Panc1 (cell line): ENCODE results near the gene CLCN2. TPM values are rescaled to one million over a fixed set of nuclear protein-coding genes. Genes with fewer than 3 reads are reported as not detected.

Experiments
- ATAC-seq: fragments of 200-7000 bp; cut with Tn5 transposase; 2 replicates; pipeline ENCODE4 v1.9.1; 2020; ENCODE audit warnings: mild to moderate bottlenecking, moderate library complexity
- BruUV-seq: library from RNA; stranded (reverse); fragments of 400-500 nt; replicated peaks from 2 replicates; lab custom pipeline; 2021; lab: Mats Ljungman, UMichigan
- CTCF ChIA-PET: fragments of 300-600 bp; sonication (Branson Sonifier 250); formaldehyde crosslinking; loops from one replicate; lab custom pipeline; 2022; ENCODE audit warnings: antibody characterized with exemption; lab: Charles Lee
- POLR2A ChIA-PET: fragments of 300-600 bp; sonication (Branson Sonifier 250); formaldehyde crosslinking; loops from one replicate; lab custom pipeline; 2022; ENCODE audit warnings: antibody characterized with exemption; lab: Charles Lee
- DNase-seq: peaks from one replicate; pipeline ENCODE4 v3.0.0-alpha.2; 2010; ENCODE audit warnings: low read depth, low spot score
- H3K27ac ChIP-seq: 2 replicates; pipeline ENCODE4 v1.5.1; 2011; ENCODE audit warnings: mild to moderate bottlenecking, low read length, inconsistent platforms
- H3K27me3 ChIP-seq: fragments of 200-500 bp; sonication (Bioruptor generic); 2 replicates; pipeline ENCODE4 v1.6.0; 2014; ENCODE audit warnings: low read length, inconsistent platforms; ENCODE audit not compliant: control insufficient read depth, insufficient read depth
- H3K36me3 ChIP-seq: fragments of 200-500 bp; sonication (Bioruptor generic); 2 replicates; pipeline ENCODE4 v1.5.1; 2014; ENCODE audit warnings: inconsistent platforms, mild to moderate bottlenecking, low read length, moderate library complexity; ENCODE audit not compliant: control insufficient read depth, insufficient read depth
- H3K4me1 ChIP-seq: 2 replicates; pipeline ENCODE4 v1.5.1; 2011; ENCODE audit warnings: inconsistent platforms, mild to moderate bottlenecking, low read length, moderate library complexity; ENCODE audit not compliant: control insufficient read depth, insufficient read depth
- H3K4me3 ChIP-seq, 2 experiments: 2 replicates each; pipeline ENCODE4 v1.5.1; 2011 to 2012; ENCODE audit warnings: low read depth in 2 of 2, low read length in 2 of 2, mild to moderate bottlenecking in 2 of 2, inconsistent platforms in 1 of 2, moderate library complexity in 1 of 2
- H3K9me3 ChIP-seq: fragments of 200-500 bp; sonication (Bioruptor generic); 2 replicates; pipeline ENCODE4 v1.5.1; 2014; ENCODE audit warnings: low read depth, mild to moderate bottlenecking, inconsistent platforms, low read length, moderate library complexity; ENCODE audit not compliant: control insufficient read depth, insufficient read depth
- CTCF ChIP-seq: fragments of 450-650 bp; IDR thresholded peaks from 2 replicates; pipeline ENCODE4 v1.5.1; 2017; ENCODE audit warnings: mild to moderate bottlenecking
- POLR2AphosphoS5 ChIP-seq: IDR thresholded peaks from 2 replicates; pipeline ENCODE4 v1.6.1; 2012; ENCODE audit warnings: mild to moderate bottlenecking, low read depth, low read length, moderate library complexity
- REST ChIP-seq, 2 experiments: IDR thresholded peaks; 2 replicates each; pipeline ENCODE4 v1.6.1; 2011 to 2012; ENCODE audit warnings: low read depth in 2 of 2, control low read depth in 1 of 2, low read length in 1 of 2, mild to moderate bottlenecking in 1 of 2, moderate library complexity in 1 of 2; ENCODE audit not compliant: insufficient read depth in 1 of 2
- SIN3A ChIP-seq: IDR thresholded peaks from 2 replicates; pipeline ENCODE4 v1.6.1; 2012; ENCODE audit warnings: low read depth, mild to moderate bottlenecking, low read length, moderate library complexity, borderline replicate concordance; ENCODE audit not compliant: insufficient read depth
- TCF7L2 ChIP-seq: IDR thresholded peaks from 2 replicates; pipeline ENCODE4 v1.6.1; 2011; ENCODE audit warnings: mild to moderate bottlenecking, low read depth, low read length, inconsistent platforms
- in situ Hi-C: cut with HindIII; loops from 2 replicates; pipeline ENCODE4 v1.10.0; 2016; ENCODE audit warnings: low sequenced_read_pairs, low pct_unique_long_range_greater_than_20kb
- intact Hi-C: fragments of 100-400 bp; cut with micrococcal nuclease; formaldehyde crosslinking; loops from one replicate; pipeline ENCODE4 v1.10.0; 2022; ENCODE audit not compliant: unreplicated experiment
- total RNA-seq: library from RNA; stranded (reverse); gene quantifications from one replicate; pipeline ENCODE4 v1.2.1, GENCODE V29; 2021; ENCODE audit not compliant: unreplicated experiment

CLCN2 gene
- total RNA-seq, 1 experiment from 2014 or later, result 22.5 TPM

- intact Hi-C loops, result no loop called here
- ChIA-PET POLR2A (no interaction called here), CTCF (no interaction called here)
- Histone ChIP-seq H3K9me3 (no peaks in the 10 kb centered on the region), H3K36me3 (peaks cover 14% of the 10 kb centered on the region; the same call in 1 of the 2 replicates), H3K4me3 (no peak overlapping the region), H3K4me1 (peaks cover 58% of the 10 kb centered on the region), H3K27me3 (no peaks in the 10 kb centered on the region), H3K27ac (peak overlapping the region; percentile 82; the same call in 1 of the 2 replicates)
- TF ChIP-seq TCF7L2, result no peak
- no peak for TF ChIP-seq SIN3A
- TF ChIP-seq POLR2AphosphoS5, result no peak
- TF ChIP-seq CTCF, result no peak
- TF ChIP-seq REST (IDR thresholded peaks at IDR 0.05; ENCODE audit: insufficient read depth in 1 of 2, low read depth in 2 of 2, low read length in 1 of 2), result no peak
- DNase-seq, result peak; percentile 87
- no TSS peak for BruUV-seq
- in situ Hi-C loops, result no loop called here
- peak; percentile 44 for ATAC-seq
These were observed 26.8 kb downstream of the CLCN2 start for GRCh38 chr3:184334470-184335158.

GRCh38 chr3:184333700-184334099, 27.7 kb downstream of the CLCN2 start:
- BruUV-seq, result no TSS peak
- ATAC-seq (no peak), DNase-seq (no peak)
- ChIA-PET POLR2A (no interaction called here), CTCF (no interaction called here)
- intact Hi-C loops (no loop called here), in situ Hi-C loops (no loop called here)
- TF ChIP-seq POLR2AphosphoS5 (no peak), REST (IDR thresholded peaks at IDR 0.05; ENCODE audit: insufficient read depth in 1 of 2, low read depth in 2 of 2, low read length in 1 of 2) (no peak), SIN3A (no peak), CTCF (no peak), TCF7L2 (no peak)
- H3K27ac ChIP-seq, result peak overlapping the region; percentile 60; the same call in 1 of the 2 replicates
- H3K36me3 ChIP-seq, result peaks cover 20% of the 10 kb centered on the region; the same call in 1 of the 2 replicates
- no peaks in the 10 kb centered on the region for H3K27me3 ChIP-seq
- no peak overlapping the region for H3K4me3 ChIP-seq
- no peaks in the 10 kb centered on the region for H3K9me3 ChIP-seq
- peaks cover 58% of the 10 kb centered on the region for H3K4me1 ChIP-seq
